HEK293 (cell line): Measurements from ENCODE around the gene PPP2R3A.

Source experiments
- GLI4 ChIP-seq: fragments of 450-650 bp; formaldehyde crosslinking; IDR thresholded peaks from 2 replicates; pipeline ENCODE4 v1.5.1; 2016; ENCODE audit warnings: missing biosample characterization, missing genetic modification characterization
- HOXD13 ChIP-seq: sonication (generic); formaldehyde crosslinking; IDR thresholded peaks from 2 replicates; pipeline ENCODE4 v1.8.0; 2022; ENCODE audit warnings: missing genetic modification reagents, borderline replicate concordance
- KLF16 ChIP-seq: fragments of 450-650 bp; formaldehyde crosslinking; IDR thresholded peaks from 2 replicates; pipeline ENCODE4 v1.5.1; 2017; ENCODE audit warnings: missing biosample characterization, missing genetic modification characterization
- PBX3 ChIP-seq: sonication (generic); formaldehyde crosslinking; IDR thresholded peaks from 2 replicates; pipeline ENCODE4 v1.8.1; 2022; ENCODE audit warnings: mild to moderate bottlenecking, moderate library complexity, missing genetic modification reagents
- PRDM2 ChIP-seq: fragments of 450-650 bp; formaldehyde crosslinking; IDR thresholded peaks from 2 replicates; pipeline ENCODE4 v1.5.1; 2016; ENCODE audit warnings: missing biosample characterization, missing genetic modification characterization, borderline replicate concordance
- REPIN1 ChIP-seq: fragments of 450-650 bp; formaldehyde crosslinking; IDR thresholded peaks from 2 replicates; pipeline ENCODE4 v1.5.1; 2017; ENCODE audit warnings: missing biosample characterization, missing genetic modification characterization, low read depth
- TSHZ1 ChIP-seq: fragments of 450-650 bp; formaldehyde crosslinking; IDR thresholded peaks from 2 replicates; pipeline ENCODE4 v1.5.1; 2016; ENCODE audit warnings: missing biosample characterization, missing genetic modification characterization, borderline replicate concordance
- ZBTB8A ChIP-seq: fragments of 450-650 bp; formaldehyde crosslinking; IDR thresholded peaks from 2 replicates; pipeline ENCODE4 v1.5.1; 2016; ENCODE audit warnings: missing biosample characterization, missing genetic modification characterization
- ZIC2 ChIP-seq: fragments of 450-650 bp; formaldehyde crosslinking; IDR thresholded peaks from 2 replicates; pipeline ENCODE4 v1.5.1; 2016; ENCODE audit warnings: missing biosample characterization, missing genetic modification characterization
- ZNF146 ChIP-seq: fragments of 450-650 bp; formaldehyde crosslinking; IDR thresholded peaks from 2 replicates; pipeline ENCODE4 v1.5.1; 2016; ENCODE audit warnings: missing biosample characterization, missing genetic modification characterization
- ZNF169 ChIP-seq: fragments of 450-650 bp; formaldehyde crosslinking; IDR thresholded peaks from 2 replicates; pipeline ENCODE4 v1.5.1; 2016; ENCODE audit warnings: missing biosample characterization, missing genetic modification characterization
- ZNF335 ChIP-seq: fragments of 450-650 bp; formaldehyde crosslinking; conservative IDR thresholded peaks from 2 replicates; pipeline ENCODE4 v1.5.1; 2016; ENCODE audit warnings: missing biosample characterization, missing genetic modification characterization
- ZNF341 ChIP-seq: fragments of 450-650 bp; formaldehyde crosslinking; IDR thresholded peaks from 2 replicates; pipeline ENCODE4; 2016; ENCODE audit warnings: low read depth, missing biosample characterization, missing genetic modification characterization
- ZNF37A ChIP-seq: fragments of 450-650 bp; IDR thresholded peaks from 2 replicates; pipeline ENCODE4 v1.5.1; 2018; ENCODE audit warnings: missing biosample characterization, missing genetic modification characterization
- ZNF658 ChIP-seq: fragments of 450-650 bp; formaldehyde crosslinking; IDR thresholded peaks from 2 replicates; pipeline ENCODE4; 2016; ENCODE audit warnings: missing biosample characterization, missing genetic modification characterization
- ZNF76 ChIP-seq: fragments of 450-650 bp; formaldehyde crosslinking; IDR thresholded peaks from 2 replicates; pipeline ENCODE4; 2016; ENCODE audit warnings: low read depth, missing biosample characterization, missing genetic modification characterization, borderline replicate concordance
- ZNF776 ChIP-seq: fragments of 450-650 bp; formaldehyde crosslinking; IDR thresholded peaks from 2 replicates; pipeline ENCODE4 v1.5.0; 2017; ENCODE audit warnings: missing biosample characterization, missing genetic modification characterization, borderline replicate concordance
- TF ChIP-seq, protein P1 (sequence below): fragments of 450-650 bp; formaldehyde crosslinking; IDR thresholded peaks from 2 replicates; pipeline ENCODE4 v1.5.1; 2016; ENCODE audit warnings: missing biosample characterization, missing genetic modification characterization
- TF ChIP-seq, protein P2 (sequence below): fragments of 450-650 bp; IDR thresholded peaks from 2 replicates; pipeline ENCODE4 v1.5.1; 2018; ENCODE audit warnings: missing biosample characterization, missing genetic modification characterization
- TF ChIP-seq, protein P3 (sequence below): fragments of 450-650 bp; formaldehyde crosslinking; IDR thresholded peaks from 2 replicates; pipeline ENCODE4 v1.5.1; 2016; ENCODE audit warnings: missing biosample characterization, missing genetic modification characterization
- TF ChIP-seq, protein P4 (sequence below): fragments of 450-650 bp; formaldehyde crosslinking; IDR thresholded peaks from 2 replicates; pipeline ENCODE4 v1.5.0; 2017; ENCODE audit warnings: missing biosample characterization, missing genetic modification characterization, borderline replicate concordance

Gene PPP2R3A

DNA sequence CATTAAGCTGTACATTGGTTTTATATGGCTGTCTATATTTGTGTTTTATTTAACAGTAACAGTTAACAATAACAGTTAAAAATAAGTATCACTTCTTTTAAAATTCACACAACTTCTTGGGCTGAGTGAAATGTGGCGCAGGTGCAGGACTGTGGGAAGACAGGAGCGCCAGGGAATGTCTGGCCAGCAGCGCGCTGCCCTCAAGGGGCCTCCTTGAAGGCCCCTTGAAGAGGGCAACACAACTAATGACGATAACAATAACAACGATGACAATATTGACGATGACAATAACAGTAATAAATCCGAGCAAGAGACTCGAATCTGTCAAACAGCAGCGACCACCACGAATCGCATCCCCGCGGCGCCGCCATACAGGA, 411 bp upstream of the PPP2R3A start (continued):
- TF ChIP-seq REPIN1 (tag by site-specific recombination) (no peak), GLI4 (tag by site-specific recombination) (no peak), HOXD13 (CRISPR knock-in tag) (no peak), ZNF76 (tag by site-specific recombination) (peak; percentile 56; the same call in 1 of the 2 replicates), ZNF658 (tag by site-specific recombination) (no peak), PRDM2 (tag by site-specific recombination) (no peak), KLF16 (tag by site-specific recombination) (no peak), ZNF37A (tag by site-specific recombination) (no peak), ZNF776 (no peak), ZNF335 (tag by site-specific recombination) (peak; percentile 98), PBX3 (no peak), ZNF146 (tag by site-specific recombination) (no peak), TSHZ1 (no peak), ZNF169 (no peak), ZNF341 (tag by site-specific recombination) (no peak), ZIC2 (tag by site-specific recombination) (peak; percentile 61; the same call in 1 of the 2 replicates), ZBTB8A (no peak)
- TF ChIP-seq, protein P1, sequence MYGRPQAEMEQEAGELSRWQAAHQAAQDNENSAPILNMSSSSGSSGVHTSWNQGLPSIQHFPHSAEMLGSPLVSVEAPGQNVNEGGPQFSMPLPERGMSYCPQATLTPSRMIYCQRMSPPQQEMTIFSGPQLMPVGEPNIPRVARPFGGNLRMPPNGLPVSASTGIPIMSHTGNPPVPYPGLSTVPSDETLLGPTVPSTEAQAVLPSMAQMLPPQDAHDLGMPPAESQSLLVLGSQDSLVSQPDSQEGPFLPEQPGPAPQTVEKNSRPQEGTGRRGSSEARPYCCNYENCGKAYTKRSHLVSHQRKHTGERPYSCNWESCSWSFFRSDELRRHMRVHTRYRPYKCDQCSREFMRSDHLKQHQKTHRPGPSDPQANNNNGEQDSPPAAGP (tag by site-specific recombination), result 0 out of 2 replicates have a peak, but pooled peaks have one; percentile 41
- TF ChIP-seq, protein P2, sequence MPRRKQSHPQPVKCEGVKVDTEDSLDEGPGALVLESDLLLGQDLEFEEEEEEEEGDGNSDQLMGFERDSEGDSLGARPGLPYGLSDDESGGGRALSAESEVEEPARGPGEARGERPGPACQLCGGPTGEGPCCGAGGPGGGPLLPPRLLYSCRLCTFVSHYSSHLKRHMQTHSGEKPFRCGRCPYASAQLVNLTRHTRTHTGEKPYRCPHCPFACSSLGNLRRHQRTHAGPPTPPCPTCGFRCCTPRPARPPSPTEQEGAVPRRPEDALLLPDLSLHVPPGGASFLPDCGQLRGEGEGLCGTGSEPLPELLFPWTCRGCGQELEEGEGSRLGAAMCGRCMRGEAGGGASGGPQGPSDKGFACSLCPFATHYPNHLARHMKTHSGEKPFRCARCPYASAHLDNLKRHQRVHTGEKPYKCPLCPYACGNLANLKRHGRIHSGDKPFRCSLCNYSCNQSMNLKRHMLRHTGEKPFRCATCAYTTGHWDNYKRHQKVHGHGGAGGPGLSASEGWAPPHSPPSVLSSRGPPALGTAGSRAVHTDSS (tag by site-specific recombination), result no peak
- TF ChIP-seq, protein P3, sequence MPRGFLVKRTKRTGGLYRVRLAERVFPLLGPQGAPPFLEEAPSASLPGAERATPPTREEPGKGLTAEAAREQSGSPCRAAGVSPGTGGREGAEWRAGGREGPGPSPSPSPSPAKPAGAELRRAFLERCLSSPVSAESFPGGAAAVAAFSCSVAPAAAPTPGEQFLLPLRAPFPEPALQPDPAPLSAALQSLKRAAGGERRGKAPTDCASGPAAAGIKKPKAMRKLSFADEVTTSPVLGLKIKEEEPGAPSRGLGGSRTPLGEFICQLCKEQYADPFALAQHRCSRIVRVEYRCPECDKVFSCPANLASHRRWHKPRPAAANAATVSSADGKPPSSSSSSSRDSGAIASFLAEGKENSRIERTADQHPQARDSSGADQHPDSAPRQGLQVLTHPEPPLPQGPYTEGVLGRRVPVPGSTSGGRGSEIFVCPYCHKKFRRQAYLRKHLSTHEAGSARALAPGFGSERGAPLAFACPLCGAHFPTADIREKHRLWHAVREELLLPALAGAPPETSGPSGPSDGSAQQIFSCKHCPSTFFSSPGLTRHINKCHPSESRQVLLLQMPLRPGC (tag by site-specific recombination), result no peak
- TF ChIP-seq, protein P4, sequence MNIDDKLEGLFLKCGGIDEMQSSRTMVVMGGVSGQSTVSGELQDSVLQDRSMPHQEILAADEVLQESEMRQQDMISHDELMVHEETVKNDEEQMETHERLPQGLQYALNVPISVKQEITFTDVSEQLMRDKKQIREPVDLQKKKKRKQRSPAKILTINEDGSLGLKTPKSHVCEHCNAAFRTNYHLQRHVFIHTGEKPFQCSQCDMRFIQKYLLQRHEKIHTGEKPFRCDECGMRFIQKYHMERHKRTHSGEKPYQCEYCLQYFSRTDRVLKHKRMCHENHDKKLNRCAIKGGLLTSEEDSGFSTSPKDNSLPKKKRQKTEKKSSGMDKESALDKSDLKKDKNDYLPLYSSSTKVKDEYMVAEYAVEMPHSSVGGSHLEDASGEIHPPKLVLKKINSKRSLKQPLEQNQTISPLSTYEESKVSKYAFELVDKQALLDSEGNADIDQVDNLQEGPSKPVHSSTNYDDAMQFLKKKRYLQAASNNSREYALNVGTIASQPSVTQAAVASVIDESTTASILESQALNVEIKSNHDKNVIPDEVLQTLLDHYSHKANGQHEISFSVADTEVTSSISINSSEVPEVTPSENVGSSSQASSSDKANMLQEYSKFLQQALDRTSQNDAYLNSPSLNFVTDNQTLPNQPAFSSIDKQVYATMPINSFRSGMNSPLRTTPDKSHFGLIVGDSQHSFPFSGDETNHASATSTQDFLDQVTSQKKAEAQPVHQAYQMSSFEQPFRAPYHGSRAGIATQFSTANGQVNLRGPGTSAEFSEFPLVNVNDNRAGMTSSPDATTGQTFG (tag by site-specific recombination), result no peak
